Measurements from ENCODE around the gene BORCS5. TPM values are rescaled to one million over a fixed set of nuclear protein-coding genes. Genes with fewer than 3 reads are reported as not detected.

BORCS5 gene
- total RNA-seq, 1 experiment from 2014 or later = 13.9 TPM

DNA sequence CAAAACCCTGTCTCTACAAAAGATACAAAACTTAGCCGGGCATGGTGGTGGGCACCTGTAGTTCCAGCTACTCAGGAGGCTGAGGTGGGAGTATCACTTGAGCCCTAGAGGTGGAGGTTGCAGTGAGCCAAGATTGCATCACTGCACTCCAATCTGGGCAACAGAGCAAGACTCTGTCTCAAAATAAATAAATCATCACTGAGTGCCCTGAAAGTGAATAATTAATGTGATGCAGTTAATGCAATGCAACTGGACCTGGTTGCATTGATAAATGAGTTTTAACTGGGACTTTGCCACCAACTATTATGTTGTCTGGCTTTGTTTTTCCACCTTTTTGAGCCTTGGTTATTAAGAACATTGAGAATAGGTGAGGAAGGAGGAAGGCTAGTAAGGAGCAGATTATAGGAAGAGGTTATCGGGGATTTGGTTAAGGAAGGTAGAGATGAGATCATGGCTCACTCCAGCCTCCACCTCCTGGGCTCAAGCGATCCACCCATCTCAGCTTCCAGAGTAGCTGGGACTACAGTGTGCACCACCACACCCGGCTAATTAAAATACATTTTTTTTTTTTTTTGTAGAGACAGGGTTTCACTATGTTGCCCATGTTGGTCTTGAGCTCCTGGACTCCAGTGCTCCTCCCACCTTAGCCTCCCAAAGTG, 8.0 kb downstream of the BORCS5 start:
- DNase-seq = no peak
- Mint-ChIP-seq H3K4me3 (no peak overlapping the region), H3K4me1 (peaks cover 0 to 9% of the 10 kb centered on the region in 2 experiments; a peak in 3 of 4 replicates), H3K27ac (no peak overlapping the region; a peak in 2 of 7 replicates), H3K27me3 (ENCODE audit: low read depth) (no peaks in the 10 kb centered on the region; the same call in 1 of the 2 replicates), H3K36me3 (ENCODE audit: insufficient read depth in 1 of 3, low read depth in 3 of 3) (no peaks in the 10 kb centered on the region; a peak in 2 of 7 replicates), H3K9me3 (no peaks in the 10 kb centered on the region)
- WGBS (ENCODE audit: extremely low coverage, insufficient read length, low lambda C conversion rate) = no CpG with 5 or more reads among the region's 4 CpGs
- H3K79me1 ChIP-seq (ENCODE audit: insufficient read depth, low read depth, low read length, poor library complexity, severe bottlenecking) = no peaks in the 10 kb centered on the region
- no peak overlapping the region for H3K4me2 ChIP-seq (ENCODE audit: insufficient read depth, insufficient read length, low read length)
- no peaks in the 10 kb centered on the region for H3K9me3 ChIP-seq (ENCODE audit: control insufficient read depth, low read depth, low read length)
- H3K56ac ChIP-seq (ENCODE audit: insufficient read length, low read depth, low read length) = no peak overlapping the region
- H2AFZ ChIP-seq (ENCODE audit: low read length) = no peak overlapping the region
- H3K4me1 ChIP-seq (ENCODE audit: insufficient read depth, low read length) = peaks cover 2% of the 10 kb centered on the region; the same call in 1 of the 2 replicates
- no peak overlapping the region for H2BK12ac ChIP-seq (ENCODE audit: insufficient read length, low read depth, low read length)
- H2AK5ac ChIP-seq (ENCODE audit: insufficient read length, low read length) = no peak overlapping the region
- H3K14ac ChIP-seq (ENCODE audit: insufficient read depth, low read length) = no peak overlapping the region
- TF ChIP-seq, protein P1, sequence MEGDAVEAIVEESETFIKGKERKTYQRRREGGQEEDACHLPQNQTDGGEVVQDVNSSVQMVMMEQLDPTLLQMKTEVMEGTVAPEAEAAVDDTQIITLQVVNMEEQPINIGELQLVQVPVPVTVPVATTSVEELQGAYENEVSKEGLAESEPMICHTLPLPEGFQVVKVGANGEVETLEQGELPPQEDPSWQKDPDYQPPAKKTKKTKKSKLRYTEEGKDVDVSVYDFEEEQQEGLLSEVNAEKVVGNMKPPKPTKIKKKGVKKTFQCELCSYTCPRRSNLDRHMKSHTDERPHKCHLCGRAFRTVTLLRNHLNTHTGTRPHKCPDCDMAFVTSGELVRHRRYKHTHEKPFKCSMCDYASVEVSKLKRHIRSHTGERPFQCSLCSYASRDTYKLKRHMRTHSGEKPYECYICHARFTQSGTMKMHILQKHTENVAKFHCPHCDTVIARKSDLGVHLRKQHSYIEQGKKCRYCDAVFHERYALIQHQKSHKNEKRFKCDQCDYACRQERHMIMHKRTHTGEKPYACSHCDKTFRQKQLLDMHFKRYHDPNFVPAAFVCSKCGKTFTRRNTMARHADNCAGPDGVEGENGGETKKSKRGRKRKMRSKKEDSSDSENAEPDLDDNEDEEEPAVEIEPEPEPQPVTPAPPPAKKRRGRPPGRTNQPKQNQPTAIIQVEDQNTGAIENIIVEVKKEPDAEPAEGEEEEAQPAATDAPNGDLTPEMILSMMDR (conservative IDR thresholded peaks at IDR 0.05) = no peak
- H4K91ac ChIP-seq (ENCODE audit: insufficient read length, low read depth, low read length) = no peak overlapping the region
- no peaks in the 10 kb centered on the region for H3K79me2 ChIP-seq (ENCODE audit: insufficient read depth, low read length)
- no peaks in the 10 kb centered on the region for H4K20me1 ChIP-seq (ENCODE audit: control insufficient read depth, insufficient read depth, insufficient read length)
- no peak overlapping the region for H3K18ac ChIP-seq (ENCODE audit: insufficient read length, low read depth, low read length)
- no peak overlapping the region for H3K4ac ChIP-seq (ENCODE audit: low read depth, low read length)
- no peak overlapping the region for H3T11ph ChIP-seq (ENCODE audit: low read length)
- no peak overlapping the region for H2BK15ac ChIP-seq (ENCODE audit: low read depth, low read length)
- no peak overlapping the region for H2BK20ac ChIP-seq (ENCODE audit: low read depth, low read length, poor library complexity, severe bottlenecking)
- H2BK5ac ChIP-seq (ENCODE audit: insufficient read length, low read length) = no peak overlapping the region
- H4K8ac ChIP-seq (replicated peaks; ENCODE audit: insufficient read length, low read depth, low read length) = no peak overlapping the region
- no peak overlapping the region for H3K23ac ChIP-seq (ENCODE audit: insufficient read length, low read depth, low read length)
- H3K9ac ChIP-seq (ENCODE audit: extremely low read depth, insufficient read length, low read length) = no peak overlapping the region
- no peaks in the 10 kb centered on the region for H3K23me2 ChIP-seq (ENCODE audit: insufficient read length, low read depth, low read length, poor library complexity, severe bottlenecking)
- H2BK120ac ChIP-seq (ENCODE audit: low read depth, low read length, poor library complexity, severe bottlenecking) = no peak overlapping the region
- H4K5ac ChIP-seq (ENCODE audit: insufficient read length, low read depth, low read length) = no peak overlapping the region
- H3K27me3 ChIP-seq (ENCODE audit: insufficient read depth, low read length) = no peaks in the 10 kb centered on the region
- no peak overlapping the region for H3K27ac ChIP-seq (ENCODE audit: insufficient read length, low read depth, low read length)

Measured in H9 (cell line).